ENCODE data around the gene JTB. TPM values are rescaled to one million over a fixed set of nuclear protein-coding genes. Genes with fewer than 3 reads are reported as not detected.

The JTB gene
- total and polyA plus RNA-seq, 2 experiments from 2014 or later = 213 to 217 TPM

DNA sequence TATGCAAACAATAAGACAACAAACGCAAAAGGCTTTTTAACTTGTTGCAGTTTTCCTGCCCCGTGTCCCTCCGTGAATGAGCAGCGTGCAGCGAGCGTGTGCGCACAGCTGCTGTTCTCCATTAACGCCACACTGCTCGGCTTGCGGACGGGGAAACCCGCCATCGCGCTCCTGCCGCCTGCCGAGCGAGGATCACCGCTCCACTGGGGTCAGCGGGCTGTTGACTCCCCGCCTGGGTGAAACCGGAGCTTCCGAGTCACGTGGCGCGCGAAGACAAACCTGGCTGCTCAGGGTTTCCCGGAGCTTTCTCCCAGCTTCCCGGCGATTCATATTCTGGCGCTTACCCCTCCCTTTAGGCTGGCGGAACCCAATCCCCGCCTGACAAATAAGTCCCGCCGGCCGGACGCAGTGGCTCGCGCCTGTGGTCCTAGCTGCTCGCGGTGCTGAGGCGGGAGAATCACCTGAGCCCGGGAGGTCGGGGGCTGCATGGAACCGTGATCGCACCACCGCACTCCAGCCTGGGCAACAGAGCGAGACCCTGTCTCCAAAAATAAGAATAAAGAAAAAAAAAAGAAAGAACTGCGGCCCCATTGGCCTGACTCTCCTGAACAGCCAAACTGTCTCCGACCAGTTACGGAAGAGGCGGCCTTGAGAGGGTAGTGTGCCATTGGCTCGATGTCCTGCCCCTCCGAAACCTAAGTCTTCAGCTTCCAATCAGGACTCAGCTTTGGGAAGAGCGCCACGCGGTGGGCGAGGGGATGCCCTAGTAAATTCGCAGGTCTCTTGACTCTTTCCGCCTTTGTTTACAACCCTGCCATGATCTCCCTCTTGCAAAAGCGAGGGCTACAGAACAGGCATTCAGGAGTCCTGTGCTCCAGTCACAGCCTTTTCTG, 10.1 kb downstream of the JTB start, which contains the start of gene CREB3L4:
CREB3L4 (plus strand) TSS at position 796 of the 893 bp plus-strand sequence. CDS start 624 bp downstream, outside the sequence.
- Histone ChIP-seq H3K27ac (peak within 1 kb of the TSS; percentile 89), H4K20me1 (ENCODE audit: insufficient read depth, poor library complexity, severe bottlenecking) (no peaks in the 10 kb centered on the region), H3K4me3 (peak within 1 kb of the TSS; percentile 34), H3K4me1 (ENCODE audit: insufficient read depth) (peaks cover 12% of the 10 kb centered on the region), H3K4me2 (peak within 1 kb of the TSS; percentile 86), H3K36me3 (replicated peaks; ENCODE audit: insufficient read depth, low read depth) (no peaks in the 10 kb centered on the region), H3K79me2 (peaks cover 29% of the 10 kb centered on the region), H3K9me3 (ENCODE audit: low read depth) (no peaks in the 10 kb centered on the region), H3K27me3 (no peaks in the 10 kb centered on the region), H2AFZ (peak within 1 kb of the TSS; percentile 57), H3K9me2 (replicated peaks; ENCODE audit: insufficient read depth) (no peaks in the 10 kb centered on the region)
- WGBS (ENCODE audit: low lambda C conversion rate, missing lambda C conversion rate) = 1% methylated on average over 58 of the region's 60 CpGs
- DNase-seq (ENCODE audit: low spot score) = peak; percentile 96
- TF ChIP-seq, protein P1, sequence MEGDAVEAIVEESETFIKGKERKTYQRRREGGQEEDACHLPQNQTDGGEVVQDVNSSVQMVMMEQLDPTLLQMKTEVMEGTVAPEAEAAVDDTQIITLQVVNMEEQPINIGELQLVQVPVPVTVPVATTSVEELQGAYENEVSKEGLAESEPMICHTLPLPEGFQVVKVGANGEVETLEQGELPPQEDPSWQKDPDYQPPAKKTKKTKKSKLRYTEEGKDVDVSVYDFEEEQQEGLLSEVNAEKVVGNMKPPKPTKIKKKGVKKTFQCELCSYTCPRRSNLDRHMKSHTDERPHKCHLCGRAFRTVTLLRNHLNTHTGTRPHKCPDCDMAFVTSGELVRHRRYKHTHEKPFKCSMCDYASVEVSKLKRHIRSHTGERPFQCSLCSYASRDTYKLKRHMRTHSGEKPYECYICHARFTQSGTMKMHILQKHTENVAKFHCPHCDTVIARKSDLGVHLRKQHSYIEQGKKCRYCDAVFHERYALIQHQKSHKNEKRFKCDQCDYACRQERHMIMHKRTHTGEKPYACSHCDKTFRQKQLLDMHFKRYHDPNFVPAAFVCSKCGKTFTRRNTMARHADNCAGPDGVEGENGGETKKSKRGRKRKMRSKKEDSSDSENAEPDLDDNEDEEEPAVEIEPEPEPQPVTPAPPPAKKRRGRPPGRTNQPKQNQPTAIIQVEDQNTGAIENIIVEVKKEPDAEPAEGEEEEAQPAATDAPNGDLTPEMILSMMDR (IDR thresholded peaks at IDR 0.05; ENCODE audit: poor library complexity) = peak; percentile 45
- no peak for TF ChIP-seq EZH2 (IDR thresholded peaks at IDR 0.05; ENCODE audit: borderline replicate concordance)

DNA sequence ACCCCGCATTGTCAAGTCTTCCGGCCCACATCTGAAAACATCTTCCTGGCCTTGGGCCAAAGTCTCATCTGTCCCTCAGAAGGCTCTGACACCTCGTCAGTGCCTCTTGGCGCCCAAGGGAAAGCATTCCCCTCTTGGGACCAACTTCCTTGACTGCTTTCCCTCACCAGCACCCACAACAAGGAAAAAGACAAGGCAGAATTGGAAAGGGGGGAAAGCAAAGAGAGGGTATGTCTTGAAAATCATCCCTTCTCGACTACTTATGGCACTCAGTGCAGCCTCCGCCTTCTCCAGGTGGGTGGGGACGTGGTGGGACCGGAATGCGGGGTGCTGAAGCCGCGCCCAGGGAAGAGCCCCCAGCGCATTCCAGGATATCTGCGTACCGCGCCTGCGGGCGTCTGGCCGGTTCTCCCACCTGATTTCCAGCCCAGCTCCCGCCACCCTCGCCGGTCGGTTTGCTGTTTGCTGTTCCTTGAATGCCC, 13.6 kb downstream of the JTB start:
- Histone ChIP-seq H3K4me1 (ENCODE audit: insufficient read depth) (peaks cover 26% of the 10 kb centered on the region), H3K27ac (peak overlapping the region; percentile 98), H2AFZ (peak overlapping the region; percentile 51), H3K79me2 (peaks cover 47% of the 10 kb centered on the region), H3K27me3 (no peaks in the 10 kb centered on the region), H4K20me1 (ENCODE audit: insufficient read depth, poor library complexity, severe bottlenecking) (no peaks in the 10 kb centered on the region), H3K4me2 (peak overlapping the region; percentile 93), H3K4me3 (peak overlapping the region; percentile 49), H3K9me2 (replicated peaks; ENCODE audit: insufficient read depth) (no peaks in the 10 kb centered on the region), H3K9me3 (ENCODE audit: low read depth) (no peaks in the 10 kb centered on the region), H3K36me3 (replicated peaks; ENCODE audit: insufficient read depth, low read depth) (no peaks in the 10 kb centered on the region)
- TF ChIP-seq EZH2phosphoT487 (IDR thresholded peaks at IDR 0.05; ENCODE audit: low read depth, severe bottlenecking, unreplicated experiment) = no peak
- WGBS (ENCODE audit: low lambda C conversion rate, missing lambda C conversion rate) = under 1% methylated on average over 22 of the region's 22 CpGs
- peak; percentile 86 for DNase-seq (ENCODE audit: low spot score)

DNA sequence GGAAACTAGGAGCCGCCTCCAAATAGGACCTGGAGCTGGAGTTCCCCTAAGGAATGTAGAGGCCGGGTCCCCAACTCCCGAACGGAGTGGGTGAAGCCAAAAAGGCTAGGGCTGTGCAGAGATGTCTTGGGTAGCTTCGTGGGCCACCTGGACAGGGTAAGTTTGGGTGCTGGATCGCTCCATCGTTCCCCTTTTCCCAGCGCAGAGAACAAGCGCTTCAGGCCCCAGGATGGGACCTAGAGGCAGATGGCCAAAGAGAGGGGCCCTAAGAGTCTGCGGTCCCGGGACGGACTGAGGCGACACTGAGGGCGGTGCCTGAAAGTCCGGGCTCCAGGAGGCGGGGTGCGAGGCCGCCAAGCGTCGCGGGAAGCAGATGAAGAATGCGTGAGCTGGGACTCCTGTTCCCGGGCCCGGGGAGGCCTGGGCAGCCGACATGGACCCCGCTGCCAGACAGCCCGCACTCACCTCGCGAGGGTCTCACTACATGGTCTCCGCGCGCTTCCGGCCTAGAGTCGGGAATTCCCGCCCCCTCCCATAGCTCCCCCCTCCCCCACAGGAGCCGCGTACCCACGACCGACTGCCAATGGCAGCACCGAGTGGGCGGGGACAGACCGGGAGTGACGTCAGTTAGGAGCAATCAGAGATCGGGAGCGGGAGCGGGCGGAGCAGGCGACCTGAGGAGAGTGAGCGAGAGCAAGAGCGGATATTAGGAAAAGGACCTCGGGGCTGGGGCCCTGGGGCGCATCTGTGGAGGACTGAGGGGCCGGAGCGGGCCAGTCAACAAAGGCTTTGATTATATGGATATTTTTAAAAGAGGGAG, 14.2 kb downstream of the JTB start, which contains the start of gene SLC39A1:
SLC39A1 (minus strand) TSS at position 508 of the 820 bp plus-strand sequence. CDS start 822 bp downstream, outside the sequence.
- peak within 1 kb of the TSS; percentile 93 for H3K4me2 ChIP-seq
- no peaks in the 10 kb centered on the region for H3K36me3 ChIP-seq (replicated peaks; ENCODE audit: insufficient read depth, low read depth)
- no peaks in the 10 kb centered on the region for H3K9me3 ChIP-seq (ENCODE audit: low read depth)
- H3K4me3 ChIP-seq = peak within 1 kb of the TSS; percentile 52
- peaks cover 26% of the 10 kb centered on the region for H3K4me1 ChIP-seq (ENCODE audit: insufficient read depth)
- H2AFZ ChIP-seq = peak within 1 kb of the TSS; percentile 51
- H3K27me3 ChIP-seq = no peaks in the 10 kb centered on the region
- TF ChIP-seq EZH2 (IDR thresholded peaks at IDR 0.05; ENCODE audit: borderline replicate concordance) (no peak), EZH2phosphoT487 (IDR thresholded peaks at IDR 0.05; ENCODE audit: low read depth, severe bottlenecking, unreplicated experiment) (no peak)
- TF ChIP-seq, protein P1 (IDR thresholded peaks at IDR 0.05; ENCODE audit: poor library complexity) = no peak
- H3K79me2 ChIP-seq = peaks cover 46% of the 10 kb centered on the region
- DNase-seq (ENCODE audit: low spot score) = peak; percentile 99
- peak within 1 kb of the TSS; percentile 98 for H3K27ac ChIP-seq
- H4K20me1 ChIP-seq (ENCODE audit: insufficient read depth, poor library complexity, severe bottlenecking) = no peaks in the 10 kb centered on the region
- WGBS (ENCODE audit: low lambda C conversion rate, missing lambda C conversion rate) = 1% methylated on average over 49 of the region's 54 CpGs
- H3K9me2 ChIP-seq (replicated peaks; ENCODE audit: insufficient read depth) = no peaks in the 10 kb centered on the region
